Body of pancreas (tissue), 4 donors: Measurements from ENCODE around the gene USP24. TPM values are rescaled to one million over a fixed set of nuclear protein-coding genes. Genes with fewer than 3 reads are reported as not detected.
A peak's percentile ranks its signal among the peaks of the same experiment; 100 is the strongest.

Experiments
- ATAC-seq: fragments of 150-250 bp; one replicate; pipeline ENCODE4 v1.9.1; 2016
- DNase-seq, 4 donors: peaks; one replicate each; pipeline ENCODE4 v3.0.0-alpha.2; 2019
- H3K27ac ChIP-seq, 4 donors: fragments of 200-600 bp; sonication (generic); 1 replicate in 3 of 4; 2 replicates in 1 of 4; pipeline versions ENCODE4 v1.5.1 to v1.6.1; 2016 to 2019; ENCODE audit warnings: mild to moderate bottlenecking in 1 of 4, mixed read lengths in 1 of 4, moderate library complexity in 1 of 4
- H3K27me3 ChIP-seq, 2 donors: fragments of 200-600 bp; sonication (generic); one replicate each; pipeline ENCODE4 v1.6.0; 2016; ENCODE audit warnings: mild to moderate bottlenecking in 1 of 2
- H3K36me3 ChIP-seq, 2 donors: fragments of 200-600 bp; sonication (generic); replicated peaks in 1 of 2; 2 replicates each; pipeline ENCODE4 v1.5.1; 2016; ENCODE audit warnings: low read depth in 2 of 2; ENCODE audit not compliant: insufficient read depth in 1 of 2
- H3K4me1 ChIP-seq: fragments of 200-600 bp; sonication (generic); one replicate; pipeline ENCODE4 v1.6.0; 2016
- H3K4me3 ChIP-seq, 2 donors: fragments of 200-600 bp; sonication (generic); 1 replicate in 1 of 2; 2 replicates in 1 of 2; pipeline ENCODE4 v1.5.1; 2016 to 2019
- H3K9me3 ChIP-seq, 3 donors: fragments of 200-600 bp; sonication (generic); 1 replicate in 2 of 3; 2 replicates in 1 of 3; pipeline ENCODE4 v1.5.1; 2016
- POLR2A ChIP-seq, 3 donors: fragments of 450-650 bp; IDR thresholded peaks; one replicate each; pipeline ENCODE4 v1.6.1; 2016; ENCODE audit warnings: antibody characterized with exemption in 3 of 3, mild to moderate bottlenecking in 2 of 3
- WGBS, 2 donors: methylation state at CpG; one replicate each; pipeline ENCODE4 v1.1.5; 2017; 5-methylcytosine and 5-hydroxymethylcytosine counted together
- intact Hi-C: fragments of 100-400 bp; cut with DNase I; formaldehyde crosslinking; loops from one replicate; pipeline ENCODE4 v1.15.1; 2023
- total RNA-seq, 2 donors: library from RNA; depleted of rRNA; stranded (reverse); fragments of >200 nt; gene quantifications; one replicate each; pipeline ENCODE4 v1.1.0, GENCODE V29; 2016
- TF ChIP-seq, protein P1 (sequence below), 7 experiments: fragments of 450-650 bp in 4 of 7; fragments of 200-600 bp in 3 of 7; sonication (generic) in 3 of 7; IDR thresholded peaks; one replicate each; pipeline ENCODE4 v1.5.1; 2016 to 2019; ENCODE audit warnings: antibody characterized with exemption in 7 of 7

The USP24 gene
- total RNA-seq, 2 donors from 2014 or later = 28.3 to 68.6 TPM

DNA sequence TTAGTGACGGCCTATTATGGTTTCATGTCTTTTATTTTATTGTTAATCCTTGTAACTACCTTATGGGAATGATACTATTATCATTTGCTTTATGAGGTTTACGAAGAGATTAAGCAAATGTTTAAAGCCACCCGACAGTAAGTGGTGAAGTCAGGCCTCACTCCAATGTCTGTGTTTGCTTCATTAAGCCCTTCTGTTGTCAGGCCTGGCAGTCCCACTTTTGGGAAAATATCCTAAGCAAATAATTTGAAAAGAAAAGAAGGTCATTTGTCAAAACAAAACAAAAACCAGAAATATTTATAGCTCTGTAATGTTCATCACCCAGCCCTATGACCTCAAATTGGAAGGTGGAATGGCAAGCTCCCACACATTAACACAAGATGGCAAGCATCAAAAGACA lies 40.7 kb upstream of the USP24 start:
- no peak for TF ChIP-seq POLR2A (IDR thresholded peaks at IDR 0.05)
- TF ChIP-seq, protein P1, sequence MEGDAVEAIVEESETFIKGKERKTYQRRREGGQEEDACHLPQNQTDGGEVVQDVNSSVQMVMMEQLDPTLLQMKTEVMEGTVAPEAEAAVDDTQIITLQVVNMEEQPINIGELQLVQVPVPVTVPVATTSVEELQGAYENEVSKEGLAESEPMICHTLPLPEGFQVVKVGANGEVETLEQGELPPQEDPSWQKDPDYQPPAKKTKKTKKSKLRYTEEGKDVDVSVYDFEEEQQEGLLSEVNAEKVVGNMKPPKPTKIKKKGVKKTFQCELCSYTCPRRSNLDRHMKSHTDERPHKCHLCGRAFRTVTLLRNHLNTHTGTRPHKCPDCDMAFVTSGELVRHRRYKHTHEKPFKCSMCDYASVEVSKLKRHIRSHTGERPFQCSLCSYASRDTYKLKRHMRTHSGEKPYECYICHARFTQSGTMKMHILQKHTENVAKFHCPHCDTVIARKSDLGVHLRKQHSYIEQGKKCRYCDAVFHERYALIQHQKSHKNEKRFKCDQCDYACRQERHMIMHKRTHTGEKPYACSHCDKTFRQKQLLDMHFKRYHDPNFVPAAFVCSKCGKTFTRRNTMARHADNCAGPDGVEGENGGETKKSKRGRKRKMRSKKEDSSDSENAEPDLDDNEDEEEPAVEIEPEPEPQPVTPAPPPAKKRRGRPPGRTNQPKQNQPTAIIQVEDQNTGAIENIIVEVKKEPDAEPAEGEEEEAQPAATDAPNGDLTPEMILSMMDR (IDR thresholded peaks at IDR 0.05) = no peak
- ATAC-seq = no peak
- Histone ChIP-seq H3K27me3 (no peaks in the 10 kb centered on the region), H3K9me3 (no peaks in the 10 kb centered on the region), H3K4me3 (no peak overlapping the region), H3K4me1 (peaks cover 12% of the 10 kb centered on the region), H3K36me3 (no peaks in the 10 kb centered on the region), H3K27ac (no peak overlapping the region)
- intact Hi-C loops = no loop called here
- 88 to 90% methylated on average over 3 of the region's 3 CpGs for WGBS, 2 donors
- no peak for DNase-seq

DNA sequence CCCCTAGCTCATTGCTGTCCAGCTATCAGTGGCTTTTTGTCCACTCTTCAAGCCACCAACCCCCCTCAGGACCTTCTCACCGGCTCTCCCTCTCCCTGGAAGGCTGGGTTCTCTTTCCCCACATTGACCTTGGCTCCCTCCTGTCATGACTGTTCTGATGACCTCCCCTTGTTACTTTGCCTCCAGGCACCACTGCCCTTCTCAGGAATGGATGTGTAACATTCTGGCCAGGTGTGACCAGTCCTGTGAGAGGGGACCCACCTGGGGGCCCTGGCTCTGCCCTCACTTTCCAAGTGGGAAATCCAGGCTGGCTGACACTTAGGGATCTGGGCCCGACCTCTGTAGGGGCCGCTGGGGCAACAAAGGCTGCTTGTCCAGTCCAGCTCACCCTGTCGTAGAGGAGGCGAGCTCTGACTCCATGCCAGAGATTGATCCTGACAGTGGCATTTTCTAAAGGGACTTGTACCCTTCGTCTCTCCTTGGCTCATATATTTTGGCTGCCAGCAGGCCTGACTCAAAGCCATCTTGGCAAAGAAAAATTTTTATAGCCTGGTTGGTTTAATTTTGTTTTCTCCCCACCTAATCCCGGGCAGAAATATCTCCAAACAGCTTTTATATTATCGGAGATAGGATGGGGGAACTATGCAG lies 37.9 kb upstream of the USP24 start:
- DNase-seq = peak; percentile 35 to 66 (median 57)
- no peak for TF ChIP-seq POLR2A (IDR thresholded peaks at IDR 0.05)
- TF ChIP-seq, protein P1 (IDR thresholded peaks at IDR 0.05) = no peak
- no peaks in the 10 kb centered on the region for H3K36me3 ChIP-seq
- H3K27ac ChIP-seq = peak overlapping the region in 3 of 4 donors; percentile 29 to 55 (median 32)
- 27 to 36% methylated on average over 7 to 8 of the region's 8 CpGs for WGBS, 2 donors
- intact Hi-C loops = no loop called here
- H3K9me3 ChIP-seq = no peaks in the 10 kb centered on the region
- H3K27me3 ChIP-seq = no peaks in the 10 kb centered on the region
- no peak overlapping the region for H3K4me3 ChIP-seq
- peak; percentile 79 for ATAC-seq
- peaks cover 12% of the 10 kb centered on the region for H3K4me1 ChIP-seq

DNA sequence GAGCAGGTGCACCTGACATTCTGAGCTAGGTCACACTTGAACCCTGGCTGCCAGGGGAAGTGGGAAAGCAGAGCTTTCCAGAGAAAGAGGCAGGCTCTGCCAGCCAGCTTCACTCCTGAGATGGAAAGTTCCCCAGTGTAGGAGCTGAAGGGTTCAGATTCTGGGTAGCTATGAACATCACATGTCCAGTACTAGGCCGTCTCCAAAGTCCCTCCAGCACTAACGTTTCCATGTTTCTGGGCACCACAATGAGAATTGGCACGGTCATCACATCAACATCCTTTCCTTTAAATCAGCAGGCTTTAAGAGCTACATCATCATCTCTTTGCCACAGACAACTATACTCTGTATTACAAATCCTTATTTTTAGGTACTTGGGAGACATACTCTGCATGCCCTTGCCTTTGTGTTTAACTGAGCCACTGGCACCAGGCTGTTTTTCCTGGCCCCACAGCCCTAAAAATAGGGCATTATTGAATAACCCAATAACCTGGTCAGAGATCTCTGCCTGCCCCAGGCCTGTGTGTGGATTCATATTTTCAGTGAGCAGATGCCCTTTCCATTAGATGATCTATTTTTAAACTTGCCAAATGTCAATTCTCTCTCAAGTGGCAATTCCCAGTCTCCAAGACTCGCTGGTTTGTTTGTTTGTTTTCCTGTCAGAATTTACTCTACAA lies 35.4 kb upstream of the USP24 start:
- DNase-seq = no peak
- no peaks in the 10 kb centered on the region for H3K9me3 ChIP-seq
- no peak for TF ChIP-seq POLR2A (IDR thresholded peaks at IDR 0.05)
- TF ChIP-seq, protein P1 (IDR thresholded peaks at IDR 0.05) = no peak
- no peak for ATAC-seq
- no peaks in the 10 kb centered on the region for H3K36me3 ChIP-seq
- intact Hi-C loops = no loop called here
- 78 to 79% methylated on average over 4 of the region's 4 CpGs for WGBS, 2 donors
- no peak overlapping the region for H3K4me3 ChIP-seq
- H3K27me3 ChIP-seq = no peaks in the 10 kb centered on the region
- H3K27ac ChIP-seq = no peak overlapping the region
- peaks cover 12% of the 10 kb centered on the region for H3K4me1 ChIP-seq

DNA sequence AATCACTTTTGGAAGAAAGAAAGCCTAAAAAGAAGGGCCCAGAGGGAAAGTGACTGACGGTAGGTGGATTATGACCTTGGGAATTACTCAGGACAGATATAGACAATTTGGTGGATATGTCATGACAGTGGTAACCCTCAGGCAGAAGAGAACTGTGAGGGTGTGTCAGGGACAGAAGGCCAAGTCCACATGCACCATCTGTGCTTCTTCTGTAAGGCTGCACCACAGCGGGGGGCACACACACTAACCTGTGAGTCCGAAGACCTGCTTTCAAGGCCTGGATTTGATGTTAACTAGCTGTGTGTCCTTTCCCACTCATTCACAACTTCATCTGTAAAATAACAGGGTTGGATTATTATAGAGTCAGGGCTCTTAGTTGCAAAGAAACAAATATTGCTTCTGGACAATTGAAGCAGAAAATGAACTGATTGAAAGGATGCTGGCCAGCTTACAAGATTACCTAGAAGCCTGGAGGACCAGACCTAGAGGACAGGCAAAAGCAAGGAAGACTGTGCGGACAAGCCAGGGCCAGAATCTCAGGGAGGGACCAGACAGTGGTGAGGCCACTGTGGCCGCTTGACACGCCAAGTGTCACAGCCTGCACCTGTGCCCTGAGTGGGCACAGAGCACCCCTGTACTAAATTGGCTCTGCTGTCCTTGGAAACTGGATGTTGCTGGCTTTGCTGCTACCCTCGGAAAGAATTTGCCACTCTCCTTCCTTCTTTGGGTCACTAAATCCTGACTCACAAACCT lies 34.7 kb upstream of the USP24 start:
- ATAC-seq (no peak), DNase-seq (no peak)
- H3K27ac ChIP-seq = no peak overlapping the region
- H3K9me3 ChIP-seq = no peaks in the 10 kb centered on the region
- H3K4me1 ChIP-seq = peaks cover 14% of the 10 kb centered on the region
- TF ChIP-seq, protein P1 (IDR thresholded peaks at IDR 0.05) = no peak
- TF ChIP-seq POLR2A (IDR thresholded peaks at IDR 0.05) = no peak
- intact Hi-C loops = no loop called here
- 67 to 79% methylated on average over 5 to 7 of the region's 7 CpGs for WGBS, 2 donors
- H3K4me3 ChIP-seq = no peak overlapping the region
- H3K27me3 ChIP-seq = no peaks in the 10 kb centered on the region
- no peaks in the 10 kb centered on the region for H3K36me3 ChIP-seq
